SU-DHL-6 (cell line): ENCODE results near the gene KLF13.

Source experiments
- CTCF ChIP-seq: fragments of 200-600 bp; sonication (generic); IDR thresholded peaks from one replicate; pipeline ENCODE4 v1.5.1; 2017; ENCODE audit warnings: antibody characterized with exemption, mild to moderate bottlenecking, low read length, moderate library complexity; ENCODE audit not compliant: insufficient read depth, poor library complexity, severe bottlenecking
- EZH2phosphoT487 ChIP-seq: fragments of 200-600 bp; sonication (generic), shearing (Covaris generic); conservative IDR thresholded peaks from 2 replicates; pipeline ENCODE4 v1.6.1; 2018; ENCODE audit warnings: mild to moderate bottlenecking, antibody characterized with exemption, low read length, moderate library complexity, mixed read lengths

- TF ChIP-seq CTCF: no peak
- no peak for TF ChIP-seq EZH2phosphoT487
Observed at GRCh38 chr15:31383139-31383538, 56.5 kb downstream of the KLF13 start.
